Upper lobe of left lung (tissue), 4 donors: ENCODE measurements around the gene ALB.

Experiments
- CTCF ChIP-seq, 6 experiments: fragments of 450-650 bp in 4 of 6; fragments of 200-600 bp in 2 of 6; sonication (generic) in 2 of 6; IDR thresholded peaks; one replicate each; pipeline ENCODE4 v1.5.1; 2016 to 2019; ENCODE audit warnings: antibody characterized with exemption in 6 of 6
- EP300 ChIP-seq, 4 donors: sonication (generic); formaldehyde crosslinking; IDR thresholded peaks; one replicate each; pipeline ENCODE4 v1.5.1; 2017; ENCODE audit warnings: antibody characterized with exemption in 4 of 4, control low read depth in 2 of 4
- POLR2A ChIP-seq, 4 donors: fragments of 450-650 bp; IDR thresholded peaks; one replicate each; pipeline ENCODE4 v1.5.1; 2016 to 2017; ENCODE audit warnings: antibody characterized with exemption in 4 of 4, mild to moderate bottlenecking in 2 of 4
- POLR2AphosphoS5 ChIP-seq, 2 donors: sonication (generic); formaldehyde crosslinking; IDR thresholded peaks; one replicate each; pipeline ENCODE4 v1.5.1; 2017; ENCODE audit warnings: antibody characterized with exemption in 2 of 2

- TF ChIP-seq CTCF (IDR thresholded peaks at IDR 0.05) (no peak), POLR2A (IDR thresholded peaks at IDR 0.05) (no peak), EP300 (IDR thresholded peaks at IDR 0.05) (no peak), POLR2AphosphoS5 (IDR thresholded peaks at IDR 0.05) (no peak)
Measured at GRCh38 chr4:73404457-73404856, 370 bp downstream of the ALB start.
